Breast epithelium (tissue), 4 donors: Measurements from ENCODE around the gene GPR17. TPM values are rescaled to one million over a fixed set of nuclear protein-coding genes. Genes with fewer than 3 reads are reported as not detected.

Experiments used
- DNase-seq, 2 donors: peaks; one replicate each; pipeline ENCODE4 v3.0.0-alpha.2; 2019; ENCODE audit warnings: low spot score in 2 of 2
- H3K27ac ChIP-seq, 2 donors: fragments of 200-600 bp; sonication (generic) in 1 of 2; one replicate each; pipeline ENCODE4 v1.5.1; 2016 to 2019; ENCODE audit warnings: mild to moderate bottlenecking in 1 of 2
- H3K27me3 ChIP-seq, 2 donors: fragments of 200-600 bp; sonication (generic) in 1 of 2; one replicate each; pipeline versions ENCODE4 v1.5.1 to v1.6.0; 2017 to 2019; ENCODE audit warnings: control low read depth in 1 of 2, mild to moderate bottlenecking in 1 of 2
- H3K36me3 ChIP-seq: fragments of 200-600 bp; one replicate; pipeline ENCODE4 v1.5.1; 2019
- H3K4me1 ChIP-seq, 2 donors: fragments of 200-600 bp; sonication (generic); one replicate each; pipeline ENCODE4 v1.5.1; 2016 to 2019; ENCODE audit warnings: control low read depth in 1 of 2
- H3K4me3 ChIP-seq, 3 donors: fragments of 200-600 bp; sonication (generic); 1 replicate in 2 of 3; 2 replicates in 1 of 3; pipeline ENCODE4 v1.5.1; 2016 to 2019; ENCODE audit warnings: mild to moderate bottlenecking in 3 of 3, moderate library complexity in 2 of 3
- H3K9me3 ChIP-seq, 2 donors: fragments of 200-600 bp; sonication (generic) in 1 of 2; one replicate each; pipeline ENCODE4 v1.5.1; 2016 to 2019; ENCODE audit warnings: control low read depth in 1 of 2
- CTCF ChIP-seq, 3 donors: fragments of 450-650 bp; IDR thresholded peaks; one replicate each; pipeline ENCODE4 v1.5.1; 2016 to 2017; ENCODE audit warnings: antibody characterized with exemption in 3 of 3, mild to moderate bottlenecking in 3 of 3, moderate library complexity in 3 of 3
- POLR2A ChIP-seq: fragments of 450-650 bp; IDR thresholded peaks from one replicate; pipeline ENCODE4 v1.6.1; 2016; ENCODE audit warnings: antibody characterized with exemption, mild to moderate bottlenecking, moderate library complexity
- POLR2AphosphoS5 ChIP-seq, 3 donors: sonication (generic); formaldehyde crosslinking; IDR thresholded peaks; one replicate each; pipeline ENCODE4 v1.6.1; 2017; ENCODE audit warnings: antibody characterized with exemption in 3 of 3
- intact Hi-C: fragments of 100-400 bp; cut with DNase I; formaldehyde crosslinking; loops from one replicate; pipeline ENCODE4 v1.15.1; 2023; ENCODE audit warnings: low total_unique reads
- total RNA-seq, 3 donors: library from RNA; depleted of rRNA; stranded (reverse); fragments of >200 nt; gene quantifications; one replicate each; pipeline ENCODE4 v1.1.0, GENCODE V29; 2016

The GPR17 gene
- total RNA-seq, 3 donors from 2014 or later: not detected

- Histone ChIP-seq H3K27ac (no peak overlapping the region), H3K36me3 (no peaks in the 10 kb centered on the region), H3K9me3 (no peaks in the 10 kb centered on the region), H3K27me3 (no peaks in the 10 kb centered on the region), H3K4me3 (no peak overlapping the region), H3K4me1 (no peaks in the 10 kb centered on the region)
- intact Hi-C loops: no loop called here
- DNase-seq: no peak
- no peak for TF ChIP-seq POLR2AphosphoS5 (IDR thresholded peaks at IDR 0.05)
- TF ChIP-seq CTCF (IDR thresholded peaks at IDR 0.05): no peak
- TF ChIP-seq POLR2A: no peak
Observed at GRCh38 chr2:127598711-127599110, 47.2 kb upstream of the GPR17 start.

GRCh38 chr2:127599211-127599610 lies 46.7 kb upstream of the GPR17 start:
- DNase-seq: no peak
- H3K4me3 ChIP-seq: no peak overlapping the region
- no peaks in the 10 kb centered on the region for H3K9me3 ChIP-seq
- no peaks in the 10 kb centered on the region for H3K27me3 ChIP-seq
- TF ChIP-seq CTCF (IDR thresholded peaks at IDR 0.05): no peak
- TF ChIP-seq POLR2AphosphoS5 (IDR thresholded peaks at IDR 0.05): no peak
- TF ChIP-seq POLR2A: no peak
- H3K4me1 ChIP-seq: no peaks in the 10 kb centered on the region
- H3K27ac ChIP-seq: no peak overlapping the region
- H3K36me3 ChIP-seq: no peaks in the 10 kb centered on the region
- intact Hi-C loops: no loop called here

GRCh38 chr2:127604986-127605385 lies 41.0 kb upstream of the GPR17 start:
- TF ChIP-seq CTCF (IDR thresholded peaks at IDR 0.05): no peak
- TF ChIP-seq POLR2AphosphoS5 (IDR thresholded peaks at IDR 0.05): no peak
- TF ChIP-seq POLR2A: no peak
- Histone ChIP-seq H3K9me3 (no peaks in the 10 kb centered on the region), H3K27me3 (no peaks in the 10 kb centered on the region), H3K27ac (no peak overlapping the region), H3K4me1 (no peaks in the 10 kb centered on the region), H3K4me3 (no peak overlapping the region), H3K36me3 (no peaks in the 10 kb centered on the region)
- intact Hi-C loops: no loop called here
- DNase-seq: peak in 1 of 2 donors; percentile 36

GRCh38 chr2:127605691-127606263 lies 40.2 kb upstream of the GPR17 start:
- TF ChIP-seq CTCF (IDR thresholded peaks at IDR 0.05): no peak
- TF ChIP-seq POLR2A: no peak
- TF ChIP-seq POLR2AphosphoS5 (IDR thresholded peaks at IDR 0.05): no peak
- intact Hi-C loops: no loop called here
- H3K9me3 ChIP-seq: peaks cover 0 to under 1% of the 10 kb centered on the region in 2 donors

GRCh38 chr2:127606625-127607398 lies 39.1 kb upstream of the GPR17 start:
- no peaks in the 10 kb centered on the region for H3K4me1 ChIP-seq
- TF ChIP-seq POLR2AphosphoS5 (IDR thresholded peaks at IDR 0.05) (no peak), CTCF (IDR thresholded peaks at IDR 0.05) (no peak), POLR2A (no peak)
- H3K4me3 ChIP-seq: no peak overlapping the region
- peaks cover under 1 to 11% of the 10 kb centered on the region in 2 donors for H3K9me3 ChIP-seq
- intact Hi-C loops: no loop called here
- peak in 1 of 2 donors; percentile 19 for DNase-seq
- no peaks in the 10 kb centered on the region for H3K27me3 ChIP-seq
- H3K36me3 ChIP-seq: no peaks in the 10 kb centered on the region
- H3K27ac ChIP-seq: no peak overlapping the region

More at GRCh38 chr2:127605691-127606263, 40.2 kb upstream of the GPR17 start:
- Histone ChIP-seq H3K4me3 (no peak overlapping the region), H3K36me3 (no peaks in the 10 kb centered on the region), H3K27ac (no peak overlapping the region), H3K27me3 (no peaks in the 10 kb centered on the region), H3K4me1 (no peaks in the 10 kb centered on the region)
- peak in 1 of 2 donors; percentile 5 for DNase-seq
